ENCODE measurements around the gene MB.

GRCh38 chr22:35632935-35633334 is 15.8 kb upstream of the MB start:
- TF ChIP-seq GATA2 (IDR thresholded peaks at IDR 0.05; ENCODE audit: low read depth, low read length): no peak
- TF ChIP-seq GATA3 (IDR thresholded peaks at IDR 0.05; ENCODE audit: low read depth, low read length): no peak

Measured in SH-SY5Y (cell line).